ENCODE data around the gene SLC35F2. TPM values are rescaled to one million over a fixed set of nuclear protein-coding genes. Genes with fewer than 3 reads are reported as not detected.

SLC35F2 gene
- total and polyA plus RNA-seq, 11 donors, result 0.22 to 2.1 (median 1.1) TPM

GRCh38 chr11:107799218-107799859 is 59.2 kb downstream of the SLC35F2 start:
- ATAC-seq (peak; percentile 42 to 65 (median 52)), DNase-seq (peak; percentile 36 to 64 (median 61))
- TF ChIP-seq, protein P1, sequence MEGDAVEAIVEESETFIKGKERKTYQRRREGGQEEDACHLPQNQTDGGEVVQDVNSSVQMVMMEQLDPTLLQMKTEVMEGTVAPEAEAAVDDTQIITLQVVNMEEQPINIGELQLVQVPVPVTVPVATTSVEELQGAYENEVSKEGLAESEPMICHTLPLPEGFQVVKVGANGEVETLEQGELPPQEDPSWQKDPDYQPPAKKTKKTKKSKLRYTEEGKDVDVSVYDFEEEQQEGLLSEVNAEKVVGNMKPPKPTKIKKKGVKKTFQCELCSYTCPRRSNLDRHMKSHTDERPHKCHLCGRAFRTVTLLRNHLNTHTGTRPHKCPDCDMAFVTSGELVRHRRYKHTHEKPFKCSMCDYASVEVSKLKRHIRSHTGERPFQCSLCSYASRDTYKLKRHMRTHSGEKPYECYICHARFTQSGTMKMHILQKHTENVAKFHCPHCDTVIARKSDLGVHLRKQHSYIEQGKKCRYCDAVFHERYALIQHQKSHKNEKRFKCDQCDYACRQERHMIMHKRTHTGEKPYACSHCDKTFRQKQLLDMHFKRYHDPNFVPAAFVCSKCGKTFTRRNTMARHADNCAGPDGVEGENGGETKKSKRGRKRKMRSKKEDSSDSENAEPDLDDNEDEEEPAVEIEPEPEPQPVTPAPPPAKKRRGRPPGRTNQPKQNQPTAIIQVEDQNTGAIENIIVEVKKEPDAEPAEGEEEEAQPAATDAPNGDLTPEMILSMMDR (IDR thresholded peaks at IDR 0.05), result peak; percentile 81 to 97 (median 92)
- TF ChIP-seq POLR2A (IDR thresholded peaks at IDR 0.05), result no peak
- Histone ChIP-seq H3K9me3 (peaks cover 0 to 2% (median 0%) of the 10 kb centered on the region in 12 donors), H3K36me3 (no peaks in the 10 kb centered on the region), H3K27ac (no peak overlapping the region), H3K4me1 (no peaks in the 10 kb centered on the region), H3K27me3 (no peaks in the 10 kb centered on the region), H3K4me3 (no peak overlapping the region)
- intact Hi-C loops (cut with DNase I), result no loop called here
- 69 to 73% (median 70%) methylated on average over 12 of the region's 12 CpGs for WGBS, 4 donors

- Histone ChIP-seq H3K36me3 (no peaks in the 10 kb centered on the region), H3K27me3 (no peaks in the 10 kb centered on the region), H3K4me1 (no peaks in the 10 kb centered on the region), H3K9me3 (peaks cover 0 to 3% (median 0%) of the 10 kb centered on the region in 12 donors), H3K27ac (no peak overlapping the region), H3K4me3 (no peak overlapping the region)
- ATAC-seq, result no peak
- no peak for DNase-seq
- intact Hi-C loops (cut with DNase I), result no loop called here
- 68 to 75% (median 72%) methylated on average over 5 of the region's 5 CpGs for WGBS, 4 donors
- no peak for TF ChIP-seq POLR2A (IDR thresholded peaks at IDR 0.05)
- TF ChIP-seq, protein P1 (IDR thresholded peaks at IDR 0.05), result no peak
These were observed 66.5 kb downstream of the SLC35F2 start for GRCh38 chr11:107792049-107792443.

DNA sequence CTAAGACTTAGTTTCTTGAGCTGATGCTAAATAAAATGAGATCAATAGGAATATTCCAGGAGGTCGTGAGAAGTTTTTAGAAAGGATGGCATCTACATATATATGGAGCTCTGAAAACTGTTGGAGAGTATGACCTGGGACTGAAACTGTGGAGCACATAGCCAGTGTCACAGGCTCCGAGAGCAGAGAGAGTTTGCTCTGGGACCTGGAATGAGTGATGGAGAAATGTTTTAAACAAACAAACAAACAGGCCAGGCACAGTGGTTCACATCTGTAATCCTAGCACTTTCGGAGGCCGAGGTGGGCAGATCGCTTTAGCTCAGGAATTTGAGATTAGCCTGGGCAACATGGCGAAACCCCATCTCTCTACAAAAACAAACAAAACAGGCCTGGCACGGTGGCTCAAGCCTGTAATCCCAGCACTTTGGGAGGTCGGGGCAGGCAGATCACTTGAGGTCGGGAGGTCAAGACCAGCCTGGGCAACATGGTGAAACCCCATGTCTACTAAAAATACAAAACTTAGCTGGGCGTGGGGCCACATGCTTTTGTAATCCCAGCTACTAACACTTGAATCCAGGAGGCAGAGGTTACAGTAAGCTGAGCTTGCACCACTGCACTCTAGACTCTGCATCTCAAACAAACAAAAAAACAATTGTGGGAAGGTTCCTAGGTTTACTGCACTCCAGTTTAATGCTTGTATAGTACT is 67.1 kb downstream of the SLC35F2 start:
- Histone ChIP-seq H3K27me3 (no peaks in the 10 kb centered on the region), H3K4me1 (no peaks in the 10 kb centered on the region), H3K27ac (no peak overlapping the region), H3K4me3 (no peak overlapping the region), H3K36me3 (no peaks in the 10 kb centered on the region), H3K9me3 (peaks cover 0 to 3% (median 0%) of the 10 kb centered on the region in 12 donors)
- intact Hi-C loops (cut with DNase I), result no loop called here
- ATAC-seq (no peak), DNase-seq (no peak)
- 65 to 73% (median 68%) methylated on average over 10 of the region's 10 CpGs for WGBS, 4 donors
- no peak for TF ChIP-seq POLR2A (IDR thresholded peaks at IDR 0.05)
- TF ChIP-seq, protein P1 (IDR thresholded peaks at IDR 0.05), result no peak

GRCh38 chr11:107789767-107790166 is 68.8 kb downstream of the SLC35F2 start:
- H3K4me3 ChIP-seq, result no peak overlapping the region
- H3K9me3 ChIP-seq, result peaks cover 0 to 3% (median 0%) of the 10 kb centered on the region in 12 donors
- no peaks in the 10 kb centered on the region for H3K4me1 ChIP-seq
- ATAC-seq (no peak), DNase-seq (no peak)
- H3K27ac ChIP-seq, result no peak overlapping the region
- WGBS, 4 donors, result 87 to 96% (median 94%) methylated on average over 7 of the region's 7 CpGs
- intact Hi-C loops (cut with DNase I), result no loop called here
- no peaks in the 10 kb centered on the region for H3K36me3 ChIP-seq
- H3K27me3 ChIP-seq, result no peaks in the 10 kb centered on the region
- TF ChIP-seq POLR2A (IDR thresholded peaks at IDR 0.05), result no peak
- TF ChIP-seq, protein P1 (IDR thresholded peaks at IDR 0.05), result no peak
